ENCODE results near the gene NUDT16L1.

The NUDT16L1 gene

DNA sequence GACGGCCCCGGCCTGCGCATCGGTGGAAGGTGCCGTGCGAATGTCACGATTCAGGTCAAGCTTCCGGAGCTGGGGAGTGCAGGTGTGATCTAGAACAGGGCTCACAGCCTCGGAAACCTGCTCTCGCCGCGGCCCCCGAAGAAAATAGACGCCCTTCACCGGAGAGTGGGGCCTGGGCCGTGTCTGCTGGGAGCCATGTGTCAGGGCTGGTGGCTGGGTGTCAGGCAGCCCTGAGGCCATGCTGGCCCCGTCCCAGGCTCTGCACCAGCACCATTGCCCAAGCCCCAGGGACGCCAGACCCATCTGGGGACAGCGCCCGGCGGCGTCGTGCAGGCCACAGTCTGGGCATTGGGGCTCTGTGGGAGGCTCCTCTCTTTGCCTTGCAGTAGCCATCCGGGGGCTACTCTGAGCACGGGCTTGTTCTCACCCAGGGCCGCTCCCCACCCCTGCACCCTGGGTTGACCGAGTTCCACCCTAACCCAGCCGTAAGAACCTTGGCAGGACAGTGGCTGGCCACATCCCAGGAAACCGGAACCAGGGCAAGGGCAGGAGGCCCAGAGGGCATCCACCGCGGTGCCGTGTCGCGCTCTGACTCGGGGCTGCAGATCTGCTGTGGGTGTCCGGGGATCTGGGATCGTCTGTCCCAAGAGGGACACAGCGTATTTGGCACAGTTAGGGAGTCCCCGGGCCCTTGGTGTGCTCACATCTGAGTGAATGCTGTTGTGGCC, 5.3 kb upstream of the NUDT16L1 start:
- no peak overlapping the region for H3K4me3 ChIP-seq (ENCODE audit: low read length)
- DNase-seq (ENCODE audit: low read depth) = no peak
- TF ChIP-seq, protein P1, sequence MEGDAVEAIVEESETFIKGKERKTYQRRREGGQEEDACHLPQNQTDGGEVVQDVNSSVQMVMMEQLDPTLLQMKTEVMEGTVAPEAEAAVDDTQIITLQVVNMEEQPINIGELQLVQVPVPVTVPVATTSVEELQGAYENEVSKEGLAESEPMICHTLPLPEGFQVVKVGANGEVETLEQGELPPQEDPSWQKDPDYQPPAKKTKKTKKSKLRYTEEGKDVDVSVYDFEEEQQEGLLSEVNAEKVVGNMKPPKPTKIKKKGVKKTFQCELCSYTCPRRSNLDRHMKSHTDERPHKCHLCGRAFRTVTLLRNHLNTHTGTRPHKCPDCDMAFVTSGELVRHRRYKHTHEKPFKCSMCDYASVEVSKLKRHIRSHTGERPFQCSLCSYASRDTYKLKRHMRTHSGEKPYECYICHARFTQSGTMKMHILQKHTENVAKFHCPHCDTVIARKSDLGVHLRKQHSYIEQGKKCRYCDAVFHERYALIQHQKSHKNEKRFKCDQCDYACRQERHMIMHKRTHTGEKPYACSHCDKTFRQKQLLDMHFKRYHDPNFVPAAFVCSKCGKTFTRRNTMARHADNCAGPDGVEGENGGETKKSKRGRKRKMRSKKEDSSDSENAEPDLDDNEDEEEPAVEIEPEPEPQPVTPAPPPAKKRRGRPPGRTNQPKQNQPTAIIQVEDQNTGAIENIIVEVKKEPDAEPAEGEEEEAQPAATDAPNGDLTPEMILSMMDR (conservative IDR thresholded peaks at IDR 0.05; ENCODE audit: low read depth, low read length) = no peak

DNA sequence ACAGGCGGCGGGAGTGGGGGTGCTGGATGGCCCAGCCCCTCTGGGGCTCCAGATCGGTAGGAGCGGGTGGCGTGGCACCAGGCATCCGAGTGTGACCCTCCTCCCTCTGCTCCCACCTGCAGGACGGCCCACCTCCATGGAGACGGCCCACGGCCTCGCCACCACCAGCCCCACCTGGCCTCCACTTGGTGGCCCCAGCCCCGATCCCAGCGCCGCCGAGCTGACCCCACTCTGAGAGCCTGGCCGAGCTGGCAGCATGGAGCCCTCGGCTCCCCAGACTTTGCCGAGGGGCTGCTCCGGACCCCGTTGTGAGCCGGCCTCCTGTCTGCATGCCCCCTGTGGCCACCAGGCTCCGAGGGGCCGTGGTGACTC, 4.7 kb upstream of the NUDT16L1 start:
- TF ChIP-seq, protein P1 (conservative IDR thresholded peaks at IDR 0.05; ENCODE audit: low read depth, low read length) = no peak
- H3K4me3 ChIP-seq (ENCODE audit: low read length) = no peak overlapping the region
- no peak for DNase-seq (ENCODE audit: low read depth)

DNA sequence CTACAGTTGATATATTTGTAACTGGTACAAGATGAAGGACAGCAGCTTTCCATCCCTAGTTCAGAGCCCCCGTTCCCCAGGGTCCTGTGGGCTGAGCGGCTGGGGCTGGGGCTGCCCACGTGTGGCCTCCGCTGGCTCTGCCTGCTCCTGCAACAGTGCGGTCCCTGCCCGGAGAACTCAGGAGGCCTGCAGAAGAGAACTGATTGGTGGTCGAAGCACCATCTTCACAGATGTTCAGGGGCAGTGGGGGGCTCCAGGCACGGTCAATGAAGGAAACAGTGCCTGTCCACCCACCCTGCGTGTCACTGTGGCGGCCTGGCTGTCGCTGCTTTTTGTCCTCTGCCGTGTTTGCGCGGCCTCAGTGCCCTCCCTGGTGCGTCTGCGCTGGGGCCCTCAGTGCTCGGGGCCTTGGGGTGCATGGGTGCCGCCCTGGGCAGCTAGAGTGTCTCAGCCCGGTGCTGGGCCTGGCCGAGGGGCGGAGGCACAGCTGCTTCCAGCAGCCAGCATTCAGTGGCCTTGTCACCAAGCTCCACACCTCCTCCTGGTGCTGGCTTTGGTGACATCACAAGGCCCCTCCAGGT, 4.2 kb upstream of the NUDT16L1 start:
- no peak for DNase-seq (ENCODE audit: low read depth)
- TF ChIP-seq, protein P1 (conservative IDR thresholded peaks at IDR 0.05; ENCODE audit: low read depth, low read length) = no peak
- no peak overlapping the region for H3K4me3 ChIP-seq (ENCODE audit: low read length)

DNA sequence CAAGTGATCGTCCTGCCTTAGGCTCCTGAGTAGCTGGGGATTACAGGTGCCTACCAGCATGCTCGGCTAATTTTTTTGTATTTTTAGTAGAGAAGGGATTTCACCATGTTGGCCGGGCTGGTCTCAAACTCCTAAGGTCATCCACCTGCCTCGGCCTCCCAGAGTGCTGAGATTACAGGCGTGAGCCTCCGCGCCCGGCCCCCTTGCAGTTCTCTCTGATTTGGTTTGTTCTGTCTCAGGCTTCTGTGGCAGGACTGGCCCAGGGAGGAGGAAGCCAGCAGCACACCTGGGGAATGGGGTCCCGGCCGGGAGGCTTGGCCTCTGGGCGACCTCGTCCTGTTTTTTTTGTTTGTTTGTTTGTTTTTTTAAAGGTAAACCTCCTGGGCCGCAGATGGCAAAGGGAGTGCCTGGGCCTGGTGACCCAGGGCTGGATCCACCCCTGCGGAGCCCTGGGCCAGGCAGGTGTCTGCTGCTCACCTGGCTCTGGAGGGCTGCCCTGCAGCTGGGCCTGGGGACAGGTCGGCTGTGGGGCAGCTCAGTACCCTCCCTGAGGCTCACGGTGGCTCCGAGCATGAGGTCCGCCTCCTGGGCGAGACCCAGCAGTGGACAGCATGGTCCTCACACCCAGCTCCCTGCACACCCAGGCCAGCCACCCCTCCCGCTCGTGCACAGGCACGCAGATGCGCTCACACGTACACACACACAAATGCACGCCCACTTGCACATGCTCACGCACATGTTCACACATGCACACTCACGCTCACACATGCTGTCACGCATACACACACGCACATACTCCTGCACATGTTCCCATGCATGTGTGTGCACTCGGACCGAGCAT, 3.3 kb upstream of the NUDT16L1 start:
- TF ChIP-seq, protein P1 (conservative IDR thresholded peaks at IDR 0.05; ENCODE audit: low read depth, low read length) = no peak
- no peak for DNase-seq (ENCODE audit: low read depth)
- no peak overlapping the region for H3K4me3 ChIP-seq (ENCODE audit: low read length)

DNA sequence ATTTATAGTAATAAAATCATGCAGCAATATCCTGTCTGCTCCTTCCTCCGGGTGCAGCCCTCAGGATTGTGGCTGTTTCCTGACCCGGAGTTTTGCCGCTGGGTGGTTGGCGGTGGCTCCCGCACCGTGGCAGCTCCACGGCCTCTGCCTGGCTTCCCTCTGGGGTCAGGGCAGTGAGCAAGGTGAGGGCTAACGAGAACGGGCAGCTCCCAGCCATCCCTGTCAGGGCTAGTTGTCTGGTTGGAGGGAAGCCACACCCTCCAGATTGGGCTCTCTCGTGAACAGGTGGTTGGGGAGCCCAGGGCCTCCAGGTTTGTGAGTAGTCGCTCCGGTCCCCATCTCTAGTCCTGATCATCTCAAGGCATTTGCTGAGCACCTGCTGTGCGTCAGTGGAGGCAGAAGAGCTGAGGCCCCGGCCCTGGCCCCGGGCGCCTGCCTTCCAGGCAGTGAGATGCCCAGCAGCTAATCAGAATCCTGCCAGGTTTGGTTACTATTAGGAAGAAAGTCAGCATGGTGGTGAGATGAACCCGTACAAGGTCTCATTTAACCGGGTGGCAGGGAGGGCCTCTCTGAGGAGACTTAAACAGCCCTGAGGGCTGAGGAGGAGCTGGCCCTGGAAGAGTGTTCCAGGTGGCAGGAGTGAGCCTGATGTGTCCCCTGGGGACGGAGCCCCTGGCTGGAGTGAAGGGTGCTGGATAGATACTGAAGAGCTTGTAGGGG, 2.3 kb upstream of the NUDT16L1 start:
- TF ChIP-seq, protein P1 (conservative IDR thresholded peaks at IDR 0.05; ENCODE audit: low read depth, low read length) = no peak
- no peak overlapping the region for H3K4me3 ChIP-seq (ENCODE audit: low read length)
- no peak for DNase-seq (ENCODE audit: low read depth)

DNA sequence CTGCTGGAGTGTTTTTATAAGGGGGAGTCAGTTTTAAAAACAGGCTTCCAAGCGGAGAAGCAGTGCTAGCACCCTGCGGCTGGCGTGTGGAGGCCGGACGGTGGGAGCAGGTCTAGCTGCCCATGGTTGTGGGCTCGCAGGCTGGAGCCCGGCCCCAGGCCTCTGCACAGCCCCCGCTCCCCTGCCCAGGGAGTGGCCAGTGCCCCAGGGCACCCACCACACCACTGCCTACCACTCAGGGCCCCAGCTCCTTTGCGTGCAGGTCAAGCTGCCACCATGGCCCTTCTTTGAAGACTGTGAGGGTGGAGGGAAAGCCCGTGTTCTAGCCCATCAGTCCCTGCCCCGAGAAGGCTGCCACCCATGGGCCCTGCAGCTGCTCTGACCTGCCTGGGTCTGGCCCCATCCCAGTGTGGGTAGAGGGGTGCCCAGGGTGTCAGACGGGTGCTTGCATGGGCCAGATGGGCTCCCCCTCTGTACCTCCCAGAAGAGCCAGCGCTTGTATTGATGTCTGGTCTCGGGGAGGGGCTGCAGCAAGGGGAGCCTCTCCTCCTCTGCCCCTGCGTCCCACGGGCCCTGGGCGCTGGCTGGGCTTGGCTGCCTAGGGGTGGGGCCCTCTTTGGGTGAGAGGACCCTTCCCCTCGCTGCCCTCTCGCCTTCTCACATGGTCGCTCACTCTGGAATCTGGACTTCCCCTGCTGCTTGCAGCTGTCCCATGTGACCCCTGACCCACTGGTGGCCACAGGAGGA, 1.5 kb upstream of the NUDT16L1 start:
- DNase-seq (ENCODE audit: low read depth) = no peak
- H3K4me3 ChIP-seq (ENCODE audit: low read length) = no peak overlapping the region
- TF ChIP-seq, protein P1 (conservative IDR thresholded peaks at IDR 0.05; ENCODE audit: low read depth, low read length) = no peak
